HEK293T (cell line): Measurements from ENCODE around the gene CD300A.

Experiments used
- CTCF ChIA-PET: fragments of 350-600 bp; formaldehyde crosslinking; extraction: SDS; loops from one replicate; lab custom pipeline; 2021; ENCODE audit warnings: antibody characterized with exemption, inconsistent platforms; lab: Yijun Ruan, JAX
- POLR2A ChIA-PET: fragments of 350-600 bp; formaldehyde crosslinking; extraction: SDS; loops from one replicate; lab custom pipeline; 2020; ENCODE audit warnings: antibody characterized with exemption, inconsistent platforms; lab: Yijun Ruan, JAX
- DNase-seq: peaks from one replicate; pipeline ENCODE4 v3.0.0; 2012; ENCODE audit warnings: mixed read lengths; ENCODE audit errors: extremely low spot score
- ARNT ChIP-seq: fragments of 450-650 bp; IDR thresholded peaks from 2 replicates; pipeline ENCODE4 v1.6.1; 2017; ENCODE audit warnings: mild to moderate bottlenecking
- BHLHE40 ChIP-seq: fragments of 450-650 bp; IDR thresholded peaks from 2 replicates; pipeline ENCODE4 v1.6.1; 2016; ENCODE audit warnings: mild to moderate bottlenecking, moderate library complexity, borderline replicate concordance
- CTBP1 ChIP-seq: fragments of 450-650 bp; IDR thresholded peaks from 2 replicates; pipeline ENCODE4 v1.6.1; 2016; ENCODE audit warnings: borderline replicate concordance
- ELF4 ChIP-seq: fragments of 450-650 bp; IDR thresholded peaks from 2 replicates; pipeline ENCODE4 v1.6.1; 2017; ENCODE audit warnings: antibody characterized with exemption
- FOXA1 ChIP-seq: fragments of 450-650 bp; IDR thresholded peaks from 2 replicates; pipeline ENCODE4 v1.6.1; 2016; ENCODE audit warnings: mild to moderate bottlenecking
- FOXK2 ChIP-seq: fragments of 450-650 bp; IDR thresholded peaks from 2 replicates; pipeline ENCODE4 v1.6.1; 2016; ENCODE audit warnings: mild to moderate bottlenecking
- FOXM1 ChIP-seq: fragments of 450-650 bp; IDR thresholded peaks from 2 replicates; pipeline ENCODE4 v1.6.1; 2017; ENCODE audit warnings: mild to moderate bottlenecking, borderline replicate concordance
- HDGF ChIP-seq: fragments of 450-650 bp; IDR thresholded peaks from 2 replicates; pipeline ENCODE4 v1.6.1; 2017; ENCODE audit warnings: antibody characterized with exemption, borderline replicate concordance
- L3MBTL2 ChIP-seq: fragments of 450-650 bp; conservative IDR thresholded peaks from 2 replicates; pipeline ENCODE4 v1.6.1; 2016; ENCODE audit warnings: mild to moderate bottlenecking
- LEF1 ChIP-seq: fragments of 450-650 bp; IDR thresholded peaks from 2 replicates; pipeline ENCODE4 v1.6.1; 2017; ENCODE audit warnings: mild to moderate bottlenecking, borderline replicate concordance
- NFRKB ChIP-seq: fragments of 450-650 bp; IDR thresholded peaks from 2 replicates; pipeline ENCODE4 v1.6.1; 2016; ENCODE audit warnings: mild to moderate bottlenecking, moderate library complexity
- PKNOX1 ChIP-seq: fragments of 450-650 bp; IDR thresholded peaks from 2 replicates; pipeline ENCODE4 v1.6.1; 2016
- SP1 ChIP-seq: fragments of 450-650 bp; IDR thresholded peaks from 2 replicates; pipeline ENCODE4 v1.6.1; 2017
- SUZ12 ChIP-seq: fragments of 450-650 bp; IDR thresholded peaks from 2 replicates; pipeline ENCODE4 v1.6.1; 2016; ENCODE audit warnings: mild to moderate bottlenecking
- TARDBP ChIP-seq: fragments of 450-650 bp; IDR thresholded peaks from 2 replicates; pipeline ENCODE4 v1.6.1; 2016
- ZNF384 ChIP-seq: fragments of 450-650 bp; IDR thresholded peaks from 2 replicates; pipeline ENCODE4 v1.6.1; 2016

The CD300A gene

GRCh38 chr17:74525465-74525725 is 59.0 kb downstream of the CD300A start:
- no peak for DNase-seq
- TF ChIP-seq L3MBTL2, result no peak
- TF ChIP-seq ZNF384, result no peak
- TF ChIP-seq SUZ12, result no peak
- no peak for TF ChIP-seq HDGF
- TF ChIP-seq BHLHE40, result no peak
- no peak for TF ChIP-seq FOXM1
- CTCF ChIA-PET, result no interaction called here
- POLR2A ChIA-PET, result no interaction called here

- TF ChIP-seq PKNOX1 (no peak), FOXA1 (no peak), CTBP1 (no peak), ZNF384 (no peak), L3MBTL2 (no peak), NFRKB (no peak), HDGF (no peak), FOXM1 (no peak), SUZ12 (no peak)
- CTCF ChIA-PET, result no interaction called here
- DNase-seq, result peak; percentile 5
- POLR2A ChIA-PET, result no interaction called here
These were observed 59.4 kb downstream of the CD300A start for GRCh38 chr17:74525781-74526288.

GRCh38 chr17:74526681-74527080 is 60.2 kb downstream of the CD300A start:
- DNase-seq, result no peak
- TF ChIP-seq L3MBTL2 (no peak), BHLHE40 (no peak), HDGF (no peak), FOXA1 (no peak), TARDBP (no peak), SUZ12 (no peak), SP1 (no peak), CTBP1 (no peak), NFRKB (no peak), FOXM1 (no peak), ELF4 (no peak), LEF1 (no peak), ARNT (no peak), PKNOX1 (no peak)
- ChIA-PET POLR2A (no interaction called here), CTCF (no interaction called here)

GRCh38 chr17:74527081-74527480 is 60.6 kb downstream of the CD300A start:
- no peak for DNase-seq
- TF ChIP-seq NFRKB (no peak), PKNOX1 (no peak), ARNT (no peak), LEF1 (no peak), L3MBTL2 (no peak), SUZ12 (no peak), CTBP1 (no peak), FOXM1 (no peak), BHLHE40 (no peak), TARDBP (no peak), HDGF (no peak), SP1 (no peak), ZNF384 (no peak), ELF4 (no peak), FOXA1 (no peak)
- POLR2A ChIA-PET, result interaction anchor here (0.7 kb wide), 1 partner anchor 10 kb away, joined by 3 read pairs; no protein-coding TSS in a partner anchor
- CTCF ChIA-PET, result no interaction called here

GRCh38 chr17:74527756-74528155 is 61.3 kb downstream of the CD300A start:
- CTCF ChIA-PET, result interaction anchor here (0.9 kb wide), 1 partner anchor 160 kb away, joined by 5 read pairs; no protein-coding TSS in a partner anchor
- POLR2A ChIA-PET, result interaction anchor here (0.7 kb wide), 1 partner anchor 9 kb away, joined by 3 read pairs; no protein-coding TSS in a partner anchor

More at GRCh38 chr17:74527756-74528155, 61.3 kb downstream of the CD300A start:
- no peak for TF ChIP-seq TARDBP
- TF ChIP-seq HDGF, result no peak
- no peak for TF ChIP-seq FOXA1
- TF ChIP-seq ELF4, result no peak
- no peak for TF ChIP-seq FOXM1
- no peak for TF ChIP-seq CTBP1
- no peak for TF ChIP-seq ZNF384
- no peak for TF ChIP-seq BHLHE40
- TF ChIP-seq PKNOX1, result no peak
- TF ChIP-seq SUZ12, result no peak
- no peak for TF ChIP-seq ARNT
- TF ChIP-seq NFRKB, result no peak
- TF ChIP-seq SP1, result no peak
- no peak for TF ChIP-seq FOXK2
- TF ChIP-seq L3MBTL2, result no peak
- no peak for TF ChIP-seq LEF1
- DNase-seq, result no peak
